GM23248 (cell line): ENCODE data around the gene KLF7. TPM values are rescaled to one million over a fixed set of nuclear protein-coding genes. Genes with fewer than 3 reads are reported as not detected.

Experiments
- DNase-seq: peaks from one replicate; pipeline ENCODE4 v3.0.0-alpha.2; 2015
- H2AFZ ChIP-seq: fragments of 200-600 bp; sonication (generic); 2 replicates; pipeline ENCODE4 v1.6.1; 2016; ENCODE audit warnings: antibody characterized with exemption
- H3F3A ChIP-seq: fragments of 200-600 bp; sonication (generic); 2 replicates; pipeline ENCODE4 v1.6.1; 2016; ENCODE audit warnings: mild to moderate bottlenecking, antibody characterized with exemption, mixed run types; ENCODE audit not compliant: insufficient read depth
- H3K27ac ChIP-seq: fragments of 200-600 bp; sonication (generic); 2 replicates; pipeline ENCODE4 v1.5.1; 2016; ENCODE audit warnings: mild to moderate bottlenecking
- H3K27me3 ChIP-seq: fragments of 200-600 bp; sonication (generic); replicated peaks from 2 replicates; pipeline ENCODE4 v1.6.1; 2016; ENCODE audit warnings: mild to moderate bottlenecking; ENCODE audit not compliant: insufficient read depth
- H3K36me3 ChIP-seq: fragments of 200-600 bp; sonication (generic); 2 replicates; pipeline ENCODE4 v1.6.1; 2016; ENCODE audit warnings: low read depth, mild to moderate bottlenecking
- H3K4me1 ChIP-seq: fragments of 200-600 bp; sonication (generic); 2 replicates; pipeline ENCODE4 v1.6.1; 2016; ENCODE audit warnings: mild to moderate bottlenecking; ENCODE audit not compliant: insufficient read depth
- H3K4me2 ChIP-seq: fragments of 200-600 bp; sonication (generic); one replicate; pipeline ENCODE4 v1.6.1; 2016; ENCODE audit warnings: mild to moderate bottlenecking; ENCODE audit not compliant: unreplicated experiment
- H3K4me3 ChIP-seq: fragments of 200-600 bp; sonication (generic); 2 replicates; pipeline ENCODE4 v1.5.1; 2016; ENCODE audit warnings: mild to moderate bottlenecking
- H3K79me2 ChIP-seq: fragments of 200-600 bp; sonication (generic); 2 replicates; pipeline ENCODE4 v1.6.1; 2016; ENCODE audit warnings: mild to moderate bottlenecking; ENCODE audit not compliant: insufficient read depth
- H3K9ac ChIP-seq: fragments of 200-600 bp; sonication (generic); 2 replicates; pipeline ENCODE4 v1.6.1; 2016; ENCODE audit warnings: mild to moderate bottlenecking
- H3K9me2 ChIP-seq: fragments of 200-600 bp; sonication (generic); 2 replicates; pipeline ENCODE4 v1.6.1; 2016; ENCODE audit warnings: mixed run types, mild to moderate bottlenecking, moderate library complexity; ENCODE audit not compliant: insufficient read depth
- H3K9me3 ChIP-seq: fragments of 200-600 bp; sonication (generic); one replicate; pipeline ENCODE4 v1.6.1; 2017; ENCODE audit warnings: low read depth
- H4K20me1 ChIP-seq: fragments of 200-600 bp; sonication (generic); 2 replicates; pipeline ENCODE4 v1.6.0; 2016; ENCODE audit not compliant: insufficient read depth
- EZH2 ChIP-seq: fragments of 200-600 bp; sonication (generic); IDR thresholded peaks from 2 replicates; pipeline ENCODE4 v1.6.1; 2018; ENCODE audit warnings: antibody characterized with exemption, mild to moderate bottlenecking; ENCODE audit not compliant: insufficient read depth, poor library complexity, severe bottlenecking
- EZH2phosphoT487 ChIP-seq: fragments of 200-600 bp; sonication (generic); IDR thresholded peaks from 2 replicates; pipeline ENCODE4 v1.6.1; 2018; ENCODE audit warnings: antibody characterized with exemption, moderate library complexity, mild to moderate bottlenecking, low read depth; ENCODE audit not compliant: insufficient read depth
- WGBS, 2 experiments: methylation state at CpG; one replicate each; pipeline ENCODE4 v1.1.6; 2015 to 2017; ENCODE audit warnings: low lambda C conversion rate in 2 of 2, low coverage in 1 of 2; ENCODE audit errors: missing lambda C conversion rate in 2 of 2; 5-methylcytosine and 5-hydroxymethylcytosine counted together
- in situ Hi-C: fragments of 300-500 bp; cut with MboI; formaldehyde crosslinking; loops from 2 replicates; pipeline ENCODE4 v1.15.0; 2020
- polyA plus RNA-seq: library from polyadenylated mRNA; unstranded; fragments of >200 nt; fragmentation: Nextera tagmentation; extraction: Ambion mirVana; gene quantifications from 2 replicates; pipeline ENCODE4 v1.2.1, GENCODE V29; 2016
- total RNA-seq: library from RNA; depleted of rRNA; stranded (reverse); fragments of >200 nt; shearing (Covaris generic); gene quantifications from 2 replicates; pipeline ENCODE4 v1.2.3, GENCODE V29; 2014

KLF7 gene
- total and polyA plus RNA-seq, 2 experiments from 2014 or later: 22.5 to 39.4 TPM

DNA sequence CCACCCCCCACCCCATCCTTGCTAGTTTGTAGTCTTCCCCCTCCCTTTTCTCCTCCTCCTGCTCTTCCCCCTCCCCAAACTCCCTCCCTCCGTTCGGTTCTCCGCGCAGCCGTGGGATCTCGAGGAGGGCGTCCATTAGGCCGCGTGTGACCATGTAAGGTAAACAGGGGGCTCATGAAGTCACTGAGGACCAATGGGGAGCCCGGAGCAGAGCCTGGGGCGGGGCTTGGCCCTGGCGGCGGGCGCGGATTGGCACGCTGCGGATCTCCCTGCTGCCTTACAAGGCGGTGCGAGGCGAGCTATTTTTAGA lies 246 bp upstream of the KLF7 start:
- H3K4me2 ChIP-seq: peak overlapping the region; percentile 96
- no peaks in the 10 kb centered on the region for H3K9me2 ChIP-seq
- peaks cover 48% of the 10 kb centered on the region for H3K79me2 ChIP-seq
- no peaks in the 10 kb centered on the region for H3K27me3 ChIP-seq
- H3K36me3 ChIP-seq: no peaks in the 10 kb centered on the region
- peak overlapping the region; percentile 98 for H3K27ac ChIP-seq
- H3K4me1 ChIP-seq: peaks cover 24% of the 10 kb centered on the region
- 0 to 1% methylated on average over 15 to 20 of the region's 20 CpGs for WGBS, 2 experiments
- no peak overlapping the region for H2AFZ ChIP-seq
- no peaks in the 10 kb centered on the region; the same call in 1 of the 2 replicates for H4K20me1 ChIP-seq
- peak overlapping the region; percentile 100 for H3K9ac ChIP-seq
- no peak for TF ChIP-seq EZH2
- TF ChIP-seq EZH2phosphoT487: no peak
- in situ Hi-C loops: loop anchor here (10.0 kb wide), 1 partner anchor 309 kb away; no protein-coding TSS in a partner anchor
- H3K4me3 ChIP-seq: peak overlapping the region; percentile 99
- peaks cover 63% of the 10 kb centered on the region for H3F3A ChIP-seq
- no peaks in the 10 kb centered on the region for H3K9me3 ChIP-seq
- DNase-seq: peak; percentile 100

DNA sequence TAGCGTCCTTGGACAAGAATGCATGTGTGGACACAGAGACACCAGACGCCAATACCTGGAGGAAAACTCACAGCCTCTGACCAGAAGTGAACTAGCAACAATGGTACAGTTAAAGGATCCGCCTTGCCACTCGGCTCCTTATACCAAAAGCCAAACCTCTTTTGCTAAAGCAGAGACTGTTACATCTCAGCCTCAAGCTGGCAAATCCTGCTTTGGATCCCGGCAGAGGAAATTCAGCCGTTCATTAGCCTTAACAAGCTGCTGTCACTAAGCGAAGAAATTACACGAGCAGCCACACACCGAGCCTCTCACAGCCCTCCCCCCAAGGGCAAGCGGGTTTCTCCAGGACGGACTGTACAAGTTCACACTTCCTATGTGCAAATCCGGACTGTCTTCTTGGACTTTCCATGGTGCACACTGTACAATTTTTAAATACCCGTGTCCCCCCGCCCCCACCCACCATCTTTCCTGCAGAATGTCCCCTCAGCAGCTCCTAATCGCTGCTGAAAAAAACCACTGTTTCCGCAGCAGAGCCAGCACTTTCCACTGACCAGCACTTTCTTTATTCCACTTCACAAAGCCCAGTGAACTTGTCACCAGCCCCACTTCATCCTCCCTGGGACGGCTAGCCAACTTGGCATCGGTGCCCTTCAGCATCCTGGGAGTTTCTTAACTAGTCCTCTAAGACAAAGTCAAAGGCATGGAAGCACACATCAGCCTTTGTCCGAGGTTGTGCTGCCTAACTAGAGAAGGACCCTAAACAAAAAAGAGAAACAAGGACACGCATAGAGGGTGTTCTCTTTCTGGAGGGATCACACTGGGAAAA lies 1.5 kb downstream of the KLF7 start:
- no peak for TF ChIP-seq EZH2phosphoT487
- TF ChIP-seq EZH2: no peak
- H3K27me3 ChIP-seq: no peaks in the 10 kb centered on the region
- in situ Hi-C loops: loop anchor here (10.0 kb wide), 1 partner anchor 311 kb away; no protein-coding TSS in a partner anchor
- WGBS, 2 experiments: 1 to 4% methylated on average over 20 of the region's 20 CpGs
- H3K36me3 ChIP-seq: no peaks in the 10 kb centered on the region
- no peak overlapping the region for H2AFZ ChIP-seq
- H3F3A ChIP-seq: peaks cover 81% of the 10 kb centered on the region
- H3K9ac ChIP-seq: peak overlapping the region; percentile 100
- H3K79me2 ChIP-seq: peaks cover 66% of the 10 kb centered on the region
- peaks cover 40% of the 10 kb centered on the region for H3K4me1 ChIP-seq
- H3K9me2 ChIP-seq: no peaks in the 10 kb centered on the region
- H3K4me2 ChIP-seq: peak overlapping the region; percentile 99
- H3K9me3 ChIP-seq: no peaks in the 10 kb centered on the region
- peak; percentile 63 for DNase-seq
- H3K4me3 ChIP-seq: peak overlapping the region; percentile 99
- H3K27ac ChIP-seq: peak overlapping the region; percentile 98
- peaks cover 12% of the 10 kb centered on the region; the same call in 1 of the 2 replicates for H4K20me1 ChIP-seq

GRCh38 chr2:207163756-207164005 lies 2.1 kb downstream of the KLF7 start:
- Histone ChIP-seq H3K9me3 (no peaks in the 10 kb centered on the region), H4K20me1 (peaks cover 17% of the 10 kb centered on the region; the same call in 1 of the 2 replicates), H3K9me2 (no peaks in the 10 kb centered on the region), H3K4me2 (peak overlapping the region; percentile 99), H3K27me3 (no peaks in the 10 kb centered on the region), H2AFZ (no peak overlapping the region), H3K9ac (peak overlapping the region; percentile 100), H3K4me3 (peak overlapping the region; percentile 99), H3F3A (peaks cover 82% of the 10 kb centered on the region), H3K4me1 (peaks cover 45% of the 10 kb centered on the region), H3K27ac (peak overlapping the region; percentile 98), H3K79me2 (peaks cover 71% of the 10 kb centered on the region), H3K36me3 (no peaks in the 10 kb centered on the region)
- in situ Hi-C loops: loop anchor here (10.0 kb wide), 1 partner anchor 311 kb away; no protein-coding TSS in a partner anchor
- DNase-seq: no peak
- WGBS, 2 experiments: 0 to 2% methylated on average over 2 of the region's 2 CpGs
- TF ChIP-seq EZH2phosphoT487: no peak
- no peak for TF ChIP-seq EZH2

DNA sequence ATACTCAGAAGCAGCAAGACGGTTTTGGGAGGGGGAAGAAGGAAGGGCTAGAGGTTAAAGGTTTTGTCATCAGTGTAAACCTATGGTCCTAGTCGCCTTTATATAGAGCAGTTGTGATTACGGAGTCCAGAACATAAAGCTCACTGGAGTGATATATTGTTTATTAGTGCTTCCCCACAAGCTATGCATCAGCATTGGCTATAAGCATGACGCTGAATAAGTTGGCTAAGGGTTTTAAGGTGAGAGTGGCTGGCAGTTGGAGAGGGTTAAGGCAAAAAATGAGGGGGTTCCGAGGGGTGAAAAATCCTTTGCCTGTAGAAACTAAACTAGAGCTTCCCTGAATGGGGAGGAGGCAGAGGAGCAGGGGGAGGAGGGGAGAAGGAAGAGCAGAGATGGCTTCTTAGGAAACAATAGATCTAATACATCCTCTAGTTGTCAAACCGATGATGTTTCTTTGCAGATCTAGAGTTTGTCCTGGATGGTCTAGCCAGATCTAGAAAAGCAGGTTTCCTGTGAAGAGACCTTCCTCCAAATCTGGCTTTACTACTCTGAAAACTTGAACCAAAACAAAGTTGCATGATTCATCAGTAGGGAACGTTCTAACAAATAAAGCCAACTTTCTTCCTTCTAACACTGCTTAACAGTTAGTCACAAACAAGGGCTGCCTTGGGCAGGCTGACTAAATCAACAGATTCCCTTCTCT lies 2.5 kb downstream of the KLF7 start:
- Histone ChIP-seq H3K79me2 (peaks cover 76% of the 10 kb centered on the region), H4K20me1 (peaks cover 21% of the 10 kb centered on the region; the same call in 1 of the 2 replicates), H3K36me3 (no peaks in the 10 kb centered on the region), H3K27me3 (no peaks in the 10 kb centered on the region), H3K4me3 (peak overlapping the region; percentile 99), H3K9me3 (no peaks in the 10 kb centered on the region), H2AFZ (no peak overlapping the region), H3K4me1 (peaks cover 48% of the 10 kb centered on the region), H3K4me2 (peak overlapping the region; percentile 99), H3K9ac (peak overlapping the region; percentile 100), H3F3A (peaks cover 79% of the 10 kb centered on the region), H3K27ac (peak overlapping the region; percentile 98), H3K9me2 (no peaks in the 10 kb centered on the region)
- no peak for TF ChIP-seq EZH2
- no peak for TF ChIP-seq EZH2phosphoT487
- peak; percentile 96 for DNase-seq
- WGBS, 2 experiments: 2 to 4% methylated on average over 7 of the region's 7 CpGs
- in situ Hi-C loops: loop anchor here (10.0 kb wide), 1 partner anchor 312 kb away; no protein-coding TSS in a partner anchor
